ENCODE measurements around the gene INO80E.
A peak's percentile ranks its signal among the peaks of the same experiment; 100 is the strongest.

INO80E gene

GRCh38 chr16:29993191-29993902 lies 2.7 kb upstream of the INO80E start:
- DNase-seq = no peak

- no peak for DNase-seq
Observed at GRCh38 chr16:29993903-29994599, 2.0 kb upstream of the INO80E start.

GRCh38 chr16:29994600-29995323 lies 1.3 kb upstream of the INO80E start:
- DNase-seq = peak in 1 of 2 donors; percentile 64

GRCh38 chr16:29995324-29995910 lies 624 bp upstream of the INO80E start, which contains the start of gene HIRIP3:
HIRIP3 (minus strand) TSS chr16:29995617; CDS start chr16:29995605, 12 bp downstream.
- DNase-seq = peak; percentile 81 to 83

- no peak for DNase-seq
Observed at GRCh38 chr16:29996766-29997250, 767 bp downstream of the INO80E start.

- no peak for DNase-seq
Observed at GRCh38 chr16:29999605-30000004, 3.6 kb downstream of the INO80E start.

- no peak for DNase-seq
Observed at GRCh38 chr16:30000735-30001631, 4.9 kb downstream of the INO80E start.

GRCh38 chr16:30002614-30003346 lies 6.7 kb downstream of the INO80E start:
- DNase-seq = no peak

- no peak for DNase-seq
Observed at GRCh38 chr16:30003670-30004423, 7.8 kb downstream of the INO80E start.

- DNase-seq = no peak
Observed at GRCh38 chr16:30004424-30004776, 8.4 kb downstream of the INO80E start.

- DNase-seq = no peak
Observed at GRCh38 chr16:30004811-30005242, 8.8 kb downstream of the INO80E start.

GRCh38 chr16:30005341-30006094 lies 9.5 kb downstream of the INO80E start:
- peak; percentile 40 to 48 for DNase-seq

- no peak for DNase-seq
Observed at GRCh38 chr16:30006095-30006473, 10.0 kb downstream of the INO80E start.

- DNase-seq = no peak
Observed at GRCh38 chr16:30006659-30007377, 10.8 kb downstream of the INO80E start.

- DNase-seq = no peak
Observed at GRCh38 chr16:30007378-30007895, 11.4 kb downstream of the INO80E start.

- DNase-seq = no peak
Observed at GRCh38 chr16:30009085-30009862, 13.2 kb downstream of the INO80E start.

- DNase-seq = no peak
Observed at GRCh38 chr16:30009990-30010843, 14.2 kb downstream of the INO80E start.

All from activated CD4-positive, alpha-beta T cell treated with anti-CD3 and anti-CD28 coated beads for 4 hours (primary cell).